ENCODE measurements around the gene PTGR1.

DNA sequence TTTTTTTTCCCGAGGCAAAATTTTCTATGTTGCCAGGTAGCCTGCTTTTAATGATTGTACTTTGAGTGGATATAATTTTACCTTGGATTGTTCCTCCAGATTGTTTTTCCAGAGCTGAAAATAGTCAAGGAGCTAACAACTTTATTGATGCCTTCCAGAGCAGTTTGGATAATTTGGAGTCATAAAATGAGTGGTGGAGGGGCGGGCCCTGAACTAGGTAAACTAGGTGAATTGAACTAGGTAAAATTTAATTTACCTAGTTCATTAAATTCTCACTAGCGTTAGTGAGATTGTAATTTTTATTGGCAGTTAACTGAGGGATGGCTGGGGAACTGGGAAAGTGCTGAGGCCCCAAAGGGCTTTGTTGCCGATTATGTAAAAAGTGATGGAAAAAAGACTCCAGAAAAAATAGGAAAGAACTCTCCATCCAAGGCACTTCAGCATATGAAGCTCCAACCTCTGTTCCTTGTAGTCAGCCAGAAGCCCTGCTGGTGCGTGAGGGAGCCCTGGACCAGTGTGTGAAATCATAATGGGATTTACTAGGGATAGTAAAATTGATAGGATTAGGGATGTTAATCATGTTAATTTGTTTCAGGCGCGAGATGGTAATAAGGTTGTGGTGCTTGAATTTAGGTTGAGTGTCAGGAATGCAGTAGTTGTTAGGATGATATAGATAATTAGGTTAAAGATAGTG is 33.4 kb upstream of the PTGR1 start:
- TF ChIP-seq POLR2A (IDR thresholded peaks at IDR 0.05; ENCODE audit: low read depth, low read length) (no peak), TAF1 (IDR thresholded peaks at IDR 0.05; ENCODE audit: borderline replicate concordance, low read depth, low read length) (no peak), POLR2AphosphoS5 (IDR thresholded peaks at IDR 0.05; ENCODE audit: low read depth, low read length) (no peak)

Measured in GM12892 (cell line).